Measurements from ENCODE around the gene KCNMA1.

The KCNMA1 gene

GRCh38 chr10:77201135-77202106, 436.2 kb downstream of the KCNMA1 start:
- no peak overlapping the region for H3K27ac ChIP-seq (replicated peaks; ENCODE audit: low read length)
- no peak overlapping the region for H3K4ac ChIP-seq (ENCODE audit: low read length)
- H3K9ac ChIP-seq (ENCODE audit: low read depth, low read length, poor library complexity), result no peak overlapping the region
- H2BK12ac ChIP-seq (ENCODE audit: low read length), result no peak overlapping the region
- no peak overlapping the region for H2BK15ac ChIP-seq (ENCODE audit: low read length)
- H4K8ac ChIP-seq (ENCODE audit: low read depth, low read length), result no peak overlapping the region
- no peak overlapping the region for H4K91ac ChIP-seq (ENCODE audit: low read depth, low read length, poor library complexity)
- no peak overlapping the region for H2BK120ac ChIP-seq (ENCODE audit: low read depth, low read length)
- DNase-seq (ENCODE audit: low spot score), result no peak
- H3K14ac ChIP-seq (ENCODE audit: low read length), result no peak overlapping the region
- peaks cover 0 to 12% (median 0%) of the 10 kb centered on the region in 3 experiments for H3K27me3 ChIP-seq (ENCODE audit: control insufficient read depth in 3 of 3, insufficient read depth in 3 of 3, low read depth in 1 of 3, low read length in 3 of 3)
- no peak overlapping the region for H3K23ac ChIP-seq (ENCODE audit: low read depth, low read length, poor library complexity)
- no peaks in the 10 kb centered on the region for H3K36me3 ChIP-seq (replicated peaks in 1 of 2; ENCODE audit: control insufficient read depth in 2 of 2, insufficient read depth in 2 of 2, low read length in 2 of 2)
- no peak overlapping the region for H3K4me3 ChIP-seq (ENCODE audit: low read length in 2 of 2)
- no peaks in the 10 kb centered on the region for H3K9me3 ChIP-seq (replicated peaks in 1 of 2; ENCODE audit: control insufficient read depth in 2 of 2, insufficient read depth in 1 of 2, low read depth in 1 of 2, low read length in 2 of 2)
- no peak overlapping the region for H2AFZ ChIP-seq (ENCODE audit: low read length)
- no peak overlapping the region for H3K18ac ChIP-seq (ENCODE audit: low read length)
- no peak overlapping the region for H2BK5ac ChIP-seq (ENCODE audit: low read length)
- peaks cover 0 to 2% of the 10 kb centered on the region in 2 donors for H3K4me1 ChIP-seq (ENCODE audit: control insufficient read depth in 2 of 2, insufficient read depth in 1 of 2, low read depth in 1 of 2, low read length in 2 of 2)
- WGBS, 2 donors (ENCODE audit: extremely low coverage in 2 of 2, insufficient read length in 2 of 2, insufficient replicate concordance in 1 of 2), result no CpG with 5 or more reads among the region's 7 CpGs
- H3K4me2 ChIP-seq (ENCODE audit: insufficient read depth, low read length, poor library complexity, severe bottlenecking), result no peak overlapping the region
- no peak overlapping the region for H2AK5ac ChIP-seq (ENCODE audit: low read depth, low read length)
- H3K79me1 ChIP-seq (ENCODE audit: low read depth, low read length), result no peaks in the 10 kb centered on the region

DNA sequence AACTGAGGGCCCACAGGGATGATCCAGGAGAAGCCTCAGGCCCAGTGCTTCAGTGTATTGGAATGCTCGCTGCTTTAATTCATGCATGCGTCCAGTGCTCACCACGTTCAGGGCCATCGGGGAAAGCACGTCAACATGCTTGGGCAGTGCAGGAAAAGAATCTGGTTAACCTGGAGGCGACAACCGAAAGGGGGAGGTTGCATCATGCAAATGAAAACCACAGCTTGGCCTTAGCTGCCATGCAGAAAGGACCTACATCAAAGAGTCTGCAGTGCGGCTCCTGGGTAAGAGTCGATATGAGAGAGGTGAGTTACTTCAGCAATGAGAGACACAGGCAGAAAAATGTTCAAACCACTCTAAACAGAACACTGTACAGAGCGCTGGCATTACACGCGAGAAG, 440.1 kb downstream of the KCNMA1 start:
- Histone ChIP-seq H2AFZ (ENCODE audit: low read length) (no peak overlapping the region), H3K4me2 (ENCODE audit: insufficient read depth, low read length, poor library complexity, severe bottlenecking) (no peak overlapping the region), H4K8ac (ENCODE audit: low read depth, low read length) (no peak overlapping the region), H2BK5ac (ENCODE audit: low read length) (no peak overlapping the region), H3K4me3 (ENCODE audit: low read length in 2 of 2) (no peak overlapping the region), H3K9ac (ENCODE audit: low read depth, low read length, poor library complexity) (no peak overlapping the region), H3K9me3 (replicated peaks in 1 of 2; ENCODE audit: control insufficient read depth in 2 of 2, insufficient read depth in 1 of 2, low read depth in 1 of 2, low read length in 2 of 2) (no peaks in the 10 kb centered on the region), H2BK120ac (ENCODE audit: low read depth, low read length) (no peak overlapping the region), H4K91ac (ENCODE audit: low read depth, low read length, poor library complexity) (no peak overlapping the region), H2AK5ac (ENCODE audit: low read depth, low read length) (no peak overlapping the region), H3K18ac (ENCODE audit: low read length) (no peak overlapping the region), H3K27me3 (ENCODE audit: control insufficient read depth in 3 of 3, insufficient read depth in 3 of 3, low read depth in 1 of 3, low read length in 3 of 3) (peaks cover 0 to 12% (median 0%) of the 10 kb centered on the region in 3 experiments), H3K36me3 (replicated peaks in 1 of 2; ENCODE audit: control insufficient read depth in 2 of 2, insufficient read depth in 2 of 2, low read length in 2 of 2) (no peaks in the 10 kb centered on the region), H3K14ac (ENCODE audit: low read length) (no peak overlapping the region), H2BK12ac (ENCODE audit: low read length) (no peak overlapping the region), H3K4ac (ENCODE audit: low read length) (no peak overlapping the region), H3K4me1 (ENCODE audit: control insufficient read depth in 2 of 2, insufficient read depth in 1 of 2, low read depth in 1 of 2, low read length in 2 of 2) (peaks cover 0 to 2% of the 10 kb centered on the region in 2 donors), H3K27ac (replicated peaks; ENCODE audit: low read length) (no peak overlapping the region), H2BK15ac (ENCODE audit: low read length) (no peak overlapping the region), H3K79me1 (ENCODE audit: low read depth, low read length) (no peaks in the 10 kb centered on the region), H3K23ac (ENCODE audit: low read depth, low read length, poor library complexity) (peak overlapping the region; percentile 70)
- DNase-seq (ENCODE audit: low spot score), result no peak
- WGBS, 2 donors (ENCODE audit: extremely low coverage in 2 of 2, insufficient read length in 2 of 2, insufficient replicate concordance in 1 of 2), result no CpG with 5 or more reads among the region's 12 CpGs

GRCh38 chr10:77196614-77197013, 441.0 kb downstream of the KCNMA1 start:
- H3K27ac ChIP-seq (replicated peaks; ENCODE audit: low read length), result no peak overlapping the region
- H2AK5ac ChIP-seq (ENCODE audit: low read depth, low read length), result no peak overlapping the region
- H3K79me1 ChIP-seq (ENCODE audit: low read depth, low read length), result no peaks in the 10 kb centered on the region
- H3K18ac ChIP-seq (ENCODE audit: low read length), result no peak overlapping the region
- no CpG with 5 or more reads among the region's 2 CpGs for WGBS, 2 donors (ENCODE audit: extremely low coverage in 2 of 2, insufficient read length in 2 of 2, insufficient replicate concordance in 1 of 2)
- no peak overlapping the region for H2BK120ac ChIP-seq (ENCODE audit: low read depth, low read length)
- H3K36me3 ChIP-seq (replicated peaks in 1 of 2; ENCODE audit: control insufficient read depth in 2 of 2, insufficient read depth in 2 of 2, low read length in 2 of 2), result no peaks in the 10 kb centered on the region
- no peak overlapping the region for H3K4me3 ChIP-seq (ENCODE audit: low read length in 2 of 2)
- peaks cover 0 to 9% (median 0%) of the 10 kb centered on the region in 3 experiments for H3K27me3 ChIP-seq (ENCODE audit: control insufficient read depth in 3 of 3, insufficient read depth in 3 of 3, low read depth in 1 of 3, low read length in 3 of 3)
- H3K9ac ChIP-seq (ENCODE audit: low read depth, low read length, poor library complexity), result no peak overlapping the region
- no peak overlapping the region for H3K23ac ChIP-seq (ENCODE audit: low read depth, low read length, poor library complexity)
- H4K8ac ChIP-seq (ENCODE audit: low read depth, low read length), result no peak overlapping the region
- no peak overlapping the region for H3K4me2 ChIP-seq (ENCODE audit: insufficient read depth, low read length, poor library complexity, severe bottlenecking)
- DNase-seq (ENCODE audit: low spot score), result no peak
- H3K4me1 ChIP-seq (ENCODE audit: control insufficient read depth in 2 of 2, insufficient read depth in 1 of 2, low read depth in 1 of 2, low read length in 2 of 2), result peaks cover 0 to 2% of the 10 kb centered on the region in 2 donors
- H2BK5ac ChIP-seq (ENCODE audit: low read length), result no peak overlapping the region
- no peak overlapping the region for H3K14ac ChIP-seq (ENCODE audit: low read length)
- H3K4ac ChIP-seq (ENCODE audit: low read length), result no peak overlapping the region
- no peak overlapping the region for H4K91ac ChIP-seq (ENCODE audit: low read depth, low read length, poor library complexity)
- H2BK15ac ChIP-seq (ENCODE audit: low read length), result no peak overlapping the region
- no peak overlapping the region for H2BK12ac ChIP-seq (ENCODE audit: low read length)
- H3K9me3 ChIP-seq (replicated peaks in 1 of 2; ENCODE audit: control insufficient read depth in 2 of 2, insufficient read depth in 1 of 2, low read depth in 1 of 2, low read length in 2 of 2), result no peaks in the 10 kb centered on the region
- no peak overlapping the region for H2AFZ ChIP-seq (ENCODE audit: low read length)

DNA sequence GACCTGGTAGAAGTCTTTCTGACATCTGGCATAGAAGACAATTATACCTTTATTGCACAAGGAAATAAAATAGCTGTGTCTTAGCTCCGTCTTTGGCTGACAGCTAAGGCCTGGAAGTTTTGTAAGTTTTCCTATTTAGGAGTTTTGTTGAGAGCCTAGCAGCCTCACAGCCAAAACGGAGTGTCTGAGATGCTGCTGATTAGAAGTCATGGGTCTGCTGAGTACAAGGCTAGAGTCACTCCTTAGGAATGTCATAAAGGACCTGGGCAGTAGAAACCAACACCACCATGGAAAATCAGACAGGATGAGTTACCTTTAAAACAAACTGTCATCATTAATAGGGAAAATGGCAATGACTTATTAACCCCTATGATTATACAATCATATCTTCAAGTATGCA, 442.5 kb downstream of the KCNMA1 start:
- H3K18ac ChIP-seq (ENCODE audit: low read length), result no peak overlapping the region
- WGBS, 2 donors (ENCODE audit: extremely low coverage in 2 of 2, insufficient read length in 2 of 2, insufficient replicate concordance in 1 of 2), result no CpG with 5 or more reads among the region's 2 CpGs
- DNase-seq (ENCODE audit: low spot score), result no peak

More for the DNA sequence above, 442.5 kb downstream of the KCNMA1 start:
- H3K14ac ChIP-seq (ENCODE audit: low read length), result no peak overlapping the region
- no peak overlapping the region for H4K91ac ChIP-seq (ENCODE audit: low read depth, low read length, poor library complexity)
- no peak overlapping the region for H2AK5ac ChIP-seq (ENCODE audit: low read depth, low read length)
- H4K8ac ChIP-seq (ENCODE audit: low read depth, low read length), result no peak overlapping the region
- no peak overlapping the region for H2BK5ac ChIP-seq (ENCODE audit: low read length)
- no peak overlapping the region for H2BK120ac ChIP-seq (ENCODE audit: low read depth, low read length)
- H3K36me3 ChIP-seq (replicated peaks in 1 of 2; ENCODE audit: control insufficient read depth in 2 of 2, insufficient read depth in 2 of 2, low read length in 2 of 2), result no peaks in the 10 kb centered on the region
- no peaks in the 10 kb centered on the region for H3K9me3 ChIP-seq (replicated peaks in 1 of 2; ENCODE audit: control insufficient read depth in 2 of 2, insufficient read depth in 1 of 2, low read depth in 1 of 2, low read length in 2 of 2)
- H2BK12ac ChIP-seq (ENCODE audit: low read length), result no peak overlapping the region
- H3K27me3 ChIP-seq (ENCODE audit: control insufficient read depth in 3 of 3, insufficient read depth in 3 of 3, low read depth in 1 of 3, low read length in 3 of 3), result peaks cover 0 to 9% (median 0%) of the 10 kb centered on the region in 3 experiments
- no peak overlapping the region for H3K4me3 ChIP-seq (ENCODE audit: low read length in 2 of 2)
- H3K23ac ChIP-seq (ENCODE audit: low read depth, low read length, poor library complexity), result no peak overlapping the region
- no peak overlapping the region for H3K4me2 ChIP-seq (ENCODE audit: insufficient read depth, low read length, poor library complexity, severe bottlenecking)
- no peak overlapping the region for H2AFZ ChIP-seq (ENCODE audit: low read length)
- H3K79me1 ChIP-seq (ENCODE audit: low read depth, low read length), result no peaks in the 10 kb centered on the region
- no peak overlapping the region for H3K9ac ChIP-seq (ENCODE audit: low read depth, low read length, poor library complexity)
- H3K27ac ChIP-seq (replicated peaks; ENCODE audit: low read length), result no peak overlapping the region
- H3K4me1 ChIP-seq (ENCODE audit: control insufficient read depth in 2 of 2, insufficient read depth in 1 of 2, low read depth in 1 of 2, low read length in 2 of 2), result no peaks in the 10 kb centered on the region
- H2BK15ac ChIP-seq (ENCODE audit: low read length), result no peak overlapping the region
- H3K4ac ChIP-seq (ENCODE audit: low read length), result no peak overlapping the region

All from neuronal stem cell (in vitro differentiated cells).